Ovary (tissue), 3 donors: ENCODE data around the gene CGB5.
"Not testable (repeated sequence)": the region's sequence is repeated elsewhere in the genome, so short reads cannot be mapped to it uniquely, and the experiment has no call there.

ENCODE experiments used
- CTCF ChIP-seq, 3 donors: fragments of 450-650 bp in 2 of 3; fragments of 200-600 bp in 1 of 3; IDR thresholded peaks; one replicate each; pipeline versions ENCODE4 v1.5.1 to v1.8.0; 2016 to 2022; ENCODE audit warnings: antibody characterized with exemption in 3 of 3, mild to moderate bottlenecking in 1 of 3
- POLR2A ChIP-seq: fragments of 450-650 bp; IDR thresholded peaks from one replicate; pipeline ENCODE4 v1.6.1; 2017; ENCODE audit warnings: antibody characterized with exemption, mild to moderate bottlenecking, moderate library complexity
- donor health status: DM: no; HTN: no; CAD: no.

- not testable (repeated sequence) for TF ChIP-seq CTCF (IDR thresholded peaks at IDR 0.05); POLR2A
Measured at GRCh38 chr19:49025088-49025487, 18.6 kb upstream of the CGB5 start.
